G401.6 (cell line): ENCODE data around the gene PTDSS2.
"Not testable (repeated sequence)": the region's sequence is repeated elsewhere in the genome, so short reads cannot be mapped to it uniquely, and the experiment has no call there.

Experiments
- FAIRE-seq: peaks from 2 replicates; lab custom pipeline; 2012; peaks lifted over from hg19 to GRCh38; lab: Jason Lieb, UNC

The PTDSS2 gene

DNA sequence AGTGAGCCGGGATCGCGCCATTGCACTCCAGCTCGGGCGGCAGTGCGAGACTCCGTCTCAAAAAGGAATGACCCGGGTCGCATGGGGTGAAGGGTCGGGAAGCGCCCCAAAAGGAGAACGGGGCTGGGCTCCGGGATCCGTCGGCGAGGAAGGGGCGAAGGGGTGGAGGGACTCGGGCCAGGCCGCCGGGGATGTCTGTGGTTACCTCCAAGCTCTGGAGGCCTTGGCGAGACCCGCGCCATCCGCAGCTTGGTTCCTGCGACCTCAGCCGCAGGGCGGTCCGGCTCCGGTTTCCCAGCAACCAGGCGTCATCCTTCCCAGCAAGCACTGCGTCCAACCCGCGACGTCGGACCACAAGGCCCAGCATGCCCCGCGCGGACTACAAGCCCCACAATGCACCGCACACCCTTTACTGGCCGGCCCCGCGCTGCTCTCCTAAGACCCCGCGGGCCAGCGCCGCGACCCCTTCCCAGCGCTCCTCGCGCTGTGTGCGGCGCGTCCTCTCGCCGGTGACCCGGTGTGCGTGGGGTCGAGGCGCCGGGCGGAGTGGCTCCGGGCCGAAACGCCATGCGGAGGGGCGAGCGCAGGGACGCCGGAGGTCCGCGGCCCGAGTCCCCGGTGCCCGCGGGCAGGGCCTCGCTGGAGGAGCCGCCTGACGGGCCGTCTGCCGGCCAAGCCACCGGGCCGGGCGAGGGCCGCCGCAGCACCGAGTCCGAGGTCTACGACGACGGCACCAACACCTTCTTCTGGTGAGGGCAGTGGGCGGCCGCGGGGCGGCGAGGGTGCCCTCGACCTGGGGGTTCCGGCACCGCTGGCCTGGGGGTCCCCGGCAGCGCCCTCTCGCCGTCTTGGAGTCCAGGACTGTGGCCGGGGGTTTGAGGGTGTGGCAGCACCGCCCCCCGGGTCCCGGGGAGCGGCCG, at the start of gene PTDSS2:
PTDSS2 (plus strand) TSS at position 391 of the 920 bp plus-strand sequence; CDS start at position 568, 177 bp downstream.
- peak; percentile 95 for FAIRE-seq

DNA sequence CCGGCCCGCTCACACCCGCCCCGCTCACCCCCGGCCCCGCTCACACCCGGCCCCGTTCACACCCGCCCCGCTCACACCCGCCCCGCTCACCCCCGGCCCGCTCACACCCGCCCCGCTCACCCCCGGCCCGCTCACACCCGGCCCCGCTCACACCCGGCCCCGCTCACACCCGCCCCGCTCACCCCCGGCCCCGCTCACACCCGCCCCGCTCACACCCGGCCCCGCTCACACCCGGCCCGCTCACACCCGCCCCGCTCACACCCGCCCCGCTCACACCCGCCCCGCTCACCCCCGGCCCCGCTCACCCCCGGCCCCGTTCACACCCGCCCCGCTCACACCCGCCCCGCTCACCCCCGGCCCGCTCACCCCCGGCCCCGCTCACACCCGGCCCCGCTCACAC, 48.9 kb upstream of the PTDSS2 start:
- not testable (repeated sequence) for FAIRE-seq

DNA sequence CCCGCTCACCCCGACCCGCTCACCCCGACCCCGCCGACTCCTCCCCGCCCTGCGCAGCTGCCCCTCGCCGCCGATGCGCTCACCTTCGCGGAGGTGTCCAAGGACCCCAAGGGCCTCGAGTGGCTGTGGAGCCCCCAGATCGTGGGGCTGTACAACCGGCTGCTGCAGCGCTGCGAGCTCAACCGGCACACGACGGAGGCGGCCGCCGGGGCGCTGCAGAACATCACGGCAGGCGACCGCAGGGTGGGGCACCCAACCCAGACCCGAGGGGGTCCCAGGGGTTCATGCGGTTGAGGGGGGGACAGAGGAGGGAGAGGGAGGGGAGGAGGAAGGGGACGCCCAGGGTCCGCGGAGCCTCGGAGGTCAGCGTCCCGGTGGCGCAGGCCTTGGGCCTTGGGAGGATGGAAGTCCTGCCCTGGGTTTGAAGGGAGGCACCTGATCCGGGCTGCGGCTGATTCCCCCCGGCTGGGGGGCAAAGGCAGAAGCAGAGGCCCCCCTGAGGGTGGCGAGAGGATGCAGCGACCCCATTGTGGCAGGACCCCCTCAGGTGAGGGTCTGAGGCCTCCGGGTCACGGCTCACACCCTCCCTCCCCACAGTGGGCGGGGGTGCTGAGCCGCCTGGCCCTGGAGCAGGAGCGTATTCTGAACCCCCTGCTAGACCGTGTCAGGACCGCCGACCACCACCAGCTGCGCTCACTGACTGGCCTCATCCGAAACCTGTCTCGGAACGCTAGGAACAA, 46.9 kb upstream of the PTDSS2 start:
- no peak for FAIRE-seq

DNA sequence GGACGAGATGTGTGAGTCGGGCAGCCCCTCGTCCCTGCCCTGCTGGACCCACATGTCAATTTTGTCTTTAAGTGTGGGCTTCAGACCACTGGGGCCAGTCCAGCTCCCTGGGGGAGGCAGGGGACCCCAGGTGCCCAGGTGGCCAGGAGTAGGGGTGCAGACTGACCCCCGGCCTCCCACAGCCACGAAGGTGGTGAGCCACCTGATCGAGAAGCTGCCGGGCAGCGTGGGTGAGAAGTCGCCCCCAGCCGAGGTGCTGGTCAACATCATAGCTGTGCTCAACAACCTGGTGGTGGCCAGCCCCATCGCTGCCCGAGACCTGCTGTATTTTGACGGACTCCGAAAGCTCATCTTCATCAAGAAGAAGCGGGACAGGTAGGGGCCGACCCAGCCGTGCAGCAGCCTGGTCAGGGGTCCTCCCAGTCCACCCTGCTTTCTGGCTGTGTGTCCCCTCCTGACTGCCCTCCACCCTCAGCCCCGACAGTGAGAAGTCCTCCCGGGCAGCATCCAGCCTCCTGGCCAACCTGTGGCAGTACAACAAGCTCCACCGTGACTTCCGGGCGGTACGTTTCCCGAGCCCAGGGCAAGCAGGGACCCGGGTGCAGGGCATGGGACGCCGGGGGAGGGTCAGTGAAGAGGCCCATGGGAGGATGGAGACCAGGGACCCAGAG, 46.2 kb upstream of the PTDSS2 start:
- no peak for FAIRE-seq

DNA sequence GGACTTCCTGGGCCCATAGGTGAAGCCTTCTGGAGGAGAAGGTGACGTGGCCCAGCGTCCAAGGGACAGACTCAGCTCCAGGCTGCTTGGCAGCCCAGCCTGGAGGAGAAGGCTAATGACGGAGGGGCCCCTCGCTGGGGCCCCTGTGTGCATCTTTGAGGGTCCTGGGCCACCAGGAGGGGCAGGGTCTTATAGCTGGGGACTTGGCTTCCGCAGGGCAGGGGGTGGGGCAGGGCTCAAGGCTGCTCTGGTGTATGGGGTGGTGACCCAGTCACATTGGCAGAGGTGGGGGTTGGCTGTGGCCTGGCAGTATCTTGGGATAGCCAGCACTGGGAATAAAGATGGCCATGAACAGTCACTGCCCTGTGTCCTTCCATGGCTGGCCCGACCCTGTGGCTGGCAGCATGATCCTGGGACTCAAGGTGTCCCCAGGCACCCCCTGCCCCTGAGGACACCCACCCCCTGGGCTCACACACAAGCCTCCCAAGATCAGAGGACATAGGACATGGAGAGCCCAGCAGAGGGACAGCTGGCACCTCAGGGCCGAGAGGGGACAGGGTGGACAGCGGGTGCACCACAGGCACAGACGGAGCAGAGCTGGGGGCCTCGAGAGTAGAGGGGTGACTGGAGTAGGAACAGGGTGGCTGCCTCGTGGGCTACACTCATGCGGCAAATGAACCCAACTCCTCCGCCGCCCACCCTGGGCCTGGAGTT, 45.4 kb upstream of the PTDSS2 start:
- FAIRE-seq, result no peak

DNA sequence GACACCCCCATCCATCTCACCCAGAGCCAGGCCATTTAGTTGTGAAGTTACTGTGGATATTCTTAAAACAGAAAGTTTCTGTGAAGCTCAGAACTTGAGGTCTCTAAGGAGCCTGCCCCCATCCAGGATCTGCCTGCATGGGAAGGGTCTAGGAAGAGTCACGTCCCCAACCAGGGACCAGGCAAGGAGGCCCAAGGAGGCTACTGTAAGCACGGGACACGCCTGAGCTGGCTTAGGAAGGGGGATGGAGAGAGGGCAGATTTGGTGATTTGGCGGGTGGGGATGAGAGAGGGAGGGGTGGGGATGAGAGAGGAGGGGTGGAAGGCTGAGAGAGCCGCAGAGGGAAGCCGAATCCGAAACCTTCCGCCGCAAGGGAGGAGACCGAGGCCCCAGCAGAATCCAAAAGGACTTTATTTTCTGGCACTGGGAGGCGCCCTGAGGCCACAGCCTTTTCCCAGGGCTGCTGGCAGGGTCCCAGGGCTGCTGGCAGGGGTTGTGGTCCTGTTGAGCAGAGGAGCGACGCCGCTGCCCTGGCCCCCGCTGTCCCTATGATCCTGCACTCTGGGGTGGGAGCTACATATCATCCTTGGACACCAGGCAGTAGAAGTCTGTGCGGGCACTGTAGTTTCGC, 44.6 kb upstream of the PTDSS2 start:
- FAIRE-seq, result no peak

DNA sequence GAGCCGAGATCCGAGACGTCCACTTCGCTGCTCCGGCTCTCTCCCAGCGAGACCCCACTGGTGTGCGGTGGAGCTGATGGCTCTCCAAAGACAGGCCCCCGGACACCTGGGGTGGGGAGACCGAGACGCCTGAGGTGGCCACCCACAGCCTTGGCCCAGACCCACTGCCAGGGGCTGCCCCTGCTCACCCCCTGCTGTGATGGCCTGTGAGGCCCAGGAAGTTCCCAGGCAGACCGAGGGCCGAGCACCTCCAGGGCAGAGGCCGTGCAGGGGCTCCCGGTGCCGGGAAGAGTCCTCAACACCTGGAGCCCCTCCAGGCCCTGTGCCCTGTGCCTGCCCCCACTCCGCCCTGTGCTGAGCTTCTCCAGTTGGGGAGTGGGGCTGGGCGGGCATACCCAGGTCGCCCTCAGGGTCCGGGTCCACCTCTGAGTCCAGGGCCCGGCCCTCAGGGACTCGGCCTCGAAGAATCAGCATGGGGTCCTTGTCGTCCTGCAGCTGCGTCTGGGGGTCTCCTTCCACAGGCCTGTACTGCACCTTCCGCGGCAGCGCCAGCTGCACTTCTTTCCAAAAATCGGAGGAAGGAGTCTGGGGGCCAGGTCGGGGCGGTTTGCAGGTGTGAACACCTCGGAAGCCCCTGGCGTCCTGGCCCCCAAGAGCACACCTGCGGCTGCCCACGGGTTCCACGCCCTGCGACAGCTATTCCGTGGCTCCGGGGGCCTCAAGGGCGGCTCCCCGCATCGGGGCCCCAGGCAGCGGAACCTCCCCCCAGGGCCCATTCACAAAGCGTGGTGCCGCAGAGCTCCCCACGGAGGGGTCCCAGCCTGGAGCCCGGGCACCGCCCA, 43.9 kb upstream of the PTDSS2 start:
- no peak for FAIRE-seq

DNA sequence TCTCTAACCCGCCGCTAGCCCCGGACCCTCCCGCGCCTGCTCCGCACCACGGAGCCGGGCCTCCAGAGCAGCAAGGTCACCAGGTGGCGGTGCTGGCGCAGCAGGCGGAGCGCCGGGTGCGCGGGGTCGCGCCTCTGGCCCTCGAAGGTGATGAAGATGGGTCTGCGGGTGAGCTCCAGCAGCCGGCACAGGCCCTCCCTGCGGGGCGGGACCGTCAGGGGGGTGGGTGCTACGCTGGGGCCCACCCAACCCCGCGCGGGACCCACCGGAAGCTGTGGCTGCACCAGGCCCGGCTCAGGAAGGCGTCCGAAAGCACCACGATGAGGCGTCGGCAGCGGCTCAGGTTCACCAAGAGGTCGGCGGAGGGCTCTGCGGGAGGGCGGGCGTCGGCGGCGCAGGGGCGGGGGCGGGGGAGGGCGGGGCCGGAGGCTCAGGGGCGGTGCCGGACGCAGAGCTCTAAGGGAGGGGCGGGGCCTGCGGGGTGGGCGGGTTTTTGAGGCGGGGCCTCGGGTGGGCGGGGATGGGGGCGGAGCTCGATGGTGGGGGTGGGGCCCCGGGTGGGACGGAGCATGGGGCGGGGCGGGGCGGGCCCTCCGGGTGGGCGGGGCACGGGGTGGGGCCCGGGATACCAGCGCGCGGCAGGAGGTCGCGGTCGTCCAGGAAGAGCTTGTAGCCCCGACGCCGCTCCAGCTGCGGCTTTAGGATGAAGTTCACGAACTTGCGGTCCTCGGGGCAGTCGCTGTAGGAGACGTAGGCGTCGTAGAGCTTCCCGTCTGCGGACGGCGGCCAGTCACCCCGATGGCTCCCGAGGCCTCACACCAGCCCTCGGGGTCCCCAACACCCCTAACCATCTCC, 43.1 kb upstream of the PTDSS2 start:
- FAIRE-seq, result no peak

DNA sequence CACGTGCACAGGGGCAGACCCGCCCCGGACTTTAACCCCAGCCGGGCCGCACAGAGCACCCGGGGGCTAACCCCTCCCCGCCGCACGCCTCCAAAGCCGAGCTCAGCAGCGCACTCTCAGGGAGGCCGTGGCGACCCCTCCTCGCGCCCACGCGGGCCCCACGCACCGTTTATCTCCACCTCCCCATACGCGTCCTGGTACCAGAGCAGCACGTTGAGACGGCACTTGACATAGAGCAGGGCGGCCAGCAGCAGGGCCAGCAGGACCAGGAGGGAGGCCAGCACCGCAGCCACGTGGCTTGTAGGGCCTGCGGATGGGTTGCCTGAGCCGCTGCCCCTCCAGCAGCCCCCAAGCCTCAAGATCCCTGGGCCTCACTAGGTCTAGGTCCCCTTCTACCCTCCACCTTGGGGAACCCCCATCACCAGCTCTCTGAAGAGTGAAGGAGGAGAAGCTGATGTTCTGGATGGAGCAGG, 42.4 kb upstream of the PTDSS2 start:
- no peak for FAIRE-seq

DNA sequence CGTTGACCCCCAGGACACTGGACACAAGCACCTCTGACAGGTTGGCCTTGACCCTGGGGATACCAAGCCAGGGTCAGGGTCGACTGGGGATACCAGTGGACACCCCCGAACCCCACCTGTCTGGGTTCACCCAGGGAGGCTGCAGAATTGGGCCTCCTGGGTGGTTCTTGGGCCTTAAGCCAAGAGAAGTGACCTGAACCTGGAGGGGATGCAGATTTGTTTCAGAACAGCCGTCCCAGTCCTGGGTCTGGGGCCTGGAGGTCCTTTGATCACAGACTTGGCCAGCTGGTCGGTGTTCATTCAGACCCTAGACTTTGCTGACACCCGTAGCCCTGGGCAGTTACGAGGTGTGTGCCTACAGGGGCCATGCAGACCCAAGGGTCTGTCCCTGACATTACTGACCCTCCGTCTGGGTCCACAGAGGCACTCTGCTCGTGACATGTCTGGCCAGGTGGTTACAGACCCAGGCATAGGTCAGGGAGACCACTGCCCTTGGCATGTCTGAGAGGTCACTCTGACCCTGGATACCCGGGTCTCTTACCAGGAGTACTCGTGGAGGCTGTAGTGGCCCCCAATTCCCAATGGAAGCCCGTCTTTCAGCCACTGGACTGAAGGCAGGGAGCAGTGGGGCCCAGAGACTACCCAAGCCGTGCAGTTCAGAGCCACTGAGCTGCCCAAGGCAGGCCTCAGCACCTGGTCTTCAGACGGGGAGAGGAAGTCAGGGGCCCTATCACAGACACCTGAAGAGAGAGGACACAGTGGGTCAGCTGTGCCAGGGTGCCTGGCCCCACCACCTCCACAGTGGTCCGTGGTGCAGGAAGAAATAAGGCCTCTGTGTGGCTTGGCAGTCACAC, 41.7 kb upstream of the PTDSS2 start:
- no peak for FAIRE-seq

DNA sequence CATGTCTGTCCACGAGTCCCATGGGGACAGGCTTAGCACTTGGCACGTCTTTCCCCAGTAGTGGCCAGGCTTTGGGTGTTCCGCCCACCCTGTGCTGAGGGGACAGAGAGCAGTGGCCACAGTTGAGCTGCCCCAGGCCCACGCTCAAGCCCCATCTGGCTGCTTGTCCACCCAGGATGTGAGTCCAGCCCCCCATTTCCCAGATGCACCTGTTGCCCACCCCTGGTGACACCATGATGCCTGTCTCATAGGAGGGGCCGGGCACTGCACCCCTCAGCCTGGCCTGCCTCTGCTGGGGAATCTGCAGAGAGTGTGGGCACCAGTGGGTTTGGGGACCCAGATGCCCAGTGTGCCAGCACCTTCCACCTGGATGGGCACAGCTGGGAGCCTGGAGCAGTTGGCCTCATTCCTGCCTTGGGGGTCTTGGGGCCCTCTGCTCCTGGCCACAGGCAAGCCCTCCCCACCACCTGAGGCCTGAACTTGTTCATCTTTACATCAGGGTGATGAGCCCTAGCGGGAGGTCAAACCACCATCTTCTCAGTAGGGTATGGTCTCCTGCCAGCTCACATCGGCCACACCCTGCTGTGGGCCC, 41.0 kb upstream of the PTDSS2 start:
- no peak for FAIRE-seq

DNA sequence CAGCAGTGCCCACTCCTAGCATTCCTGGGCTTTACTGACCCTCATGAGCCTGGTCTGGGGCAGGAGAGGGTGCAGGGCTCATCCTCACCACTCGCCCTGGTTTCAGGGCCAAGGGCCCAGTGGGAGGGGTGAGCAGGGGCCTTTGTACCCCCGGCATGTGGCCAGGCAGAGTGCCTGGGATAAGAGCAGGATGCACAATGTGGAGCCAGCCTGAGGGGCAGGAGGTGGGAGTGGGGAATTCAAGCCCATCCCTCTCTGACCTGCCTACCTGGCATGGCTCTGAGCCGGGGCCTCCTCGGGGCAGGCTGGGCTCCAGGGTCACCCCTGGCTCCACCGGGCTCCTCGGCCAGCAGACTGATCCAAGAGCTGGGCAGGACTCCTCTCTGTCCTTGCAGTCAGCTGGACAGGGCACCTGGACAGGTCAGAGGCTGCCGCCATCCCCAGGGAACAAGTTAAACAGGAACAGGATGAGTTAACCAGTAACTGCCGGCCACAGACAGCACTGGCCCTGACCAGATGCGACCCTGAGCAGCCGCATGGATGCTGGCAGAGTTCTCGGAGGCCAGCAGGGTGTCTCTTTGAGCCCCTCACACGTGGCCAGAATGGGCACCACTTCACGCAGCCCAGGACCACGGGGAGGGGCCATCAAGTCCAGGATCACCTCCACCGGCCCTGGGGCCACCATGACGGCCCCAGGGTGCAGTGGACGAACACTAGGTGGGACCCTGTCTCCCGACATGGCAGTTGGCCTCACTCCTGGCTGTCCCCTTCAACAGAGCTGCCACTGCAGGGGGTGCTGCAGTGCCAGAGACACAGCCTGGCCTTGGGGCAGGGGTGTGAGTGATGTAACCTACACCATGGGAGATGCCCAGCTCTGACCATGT, 40.2 kb upstream of the PTDSS2 start:
- no peak for FAIRE-seq

DNA sequence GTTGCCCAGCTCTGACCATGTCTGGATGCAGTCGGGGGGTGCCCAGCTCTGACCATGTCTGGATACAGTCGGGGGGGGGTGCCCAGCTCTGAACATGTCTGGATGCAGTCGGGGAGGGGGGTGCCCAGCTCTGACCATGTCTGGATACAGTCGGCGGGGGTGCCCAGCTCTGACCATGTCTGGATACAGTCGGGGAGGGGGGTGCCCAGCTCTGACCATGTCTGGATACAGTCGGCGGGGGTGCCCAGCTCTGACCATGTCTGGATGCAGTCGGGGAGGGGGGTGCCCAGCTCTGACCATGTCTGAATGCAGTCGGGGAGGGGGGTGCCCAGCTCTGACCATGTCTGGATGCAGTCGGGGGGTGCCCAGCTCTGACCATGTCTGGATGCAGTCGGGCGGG, 39.4 kb upstream of the PTDSS2 start:
- FAIRE-seq, result not testable (repeated sequence)

DNA sequence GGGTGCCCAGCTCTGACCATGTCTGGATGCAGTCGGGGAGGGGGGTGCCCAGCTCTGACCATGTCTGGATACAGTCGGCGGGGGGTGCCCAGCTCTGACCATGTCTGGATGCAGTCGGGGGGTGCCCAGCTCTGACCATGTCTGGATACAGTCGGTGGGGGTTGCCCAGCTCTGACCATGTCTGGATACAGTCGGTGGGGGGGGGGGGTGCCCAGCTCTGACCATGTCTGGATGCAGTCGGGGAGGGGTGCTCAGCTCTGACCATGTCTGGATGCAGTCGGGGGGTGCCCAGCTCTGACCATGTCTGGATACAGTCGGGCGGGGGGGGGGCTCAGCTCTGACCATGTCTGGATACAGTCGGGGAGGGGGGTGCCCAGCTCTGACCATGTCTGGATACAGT, 38.6 kb upstream of the PTDSS2 start:
- FAIRE-seq, result not testable (repeated sequence)

DNA sequence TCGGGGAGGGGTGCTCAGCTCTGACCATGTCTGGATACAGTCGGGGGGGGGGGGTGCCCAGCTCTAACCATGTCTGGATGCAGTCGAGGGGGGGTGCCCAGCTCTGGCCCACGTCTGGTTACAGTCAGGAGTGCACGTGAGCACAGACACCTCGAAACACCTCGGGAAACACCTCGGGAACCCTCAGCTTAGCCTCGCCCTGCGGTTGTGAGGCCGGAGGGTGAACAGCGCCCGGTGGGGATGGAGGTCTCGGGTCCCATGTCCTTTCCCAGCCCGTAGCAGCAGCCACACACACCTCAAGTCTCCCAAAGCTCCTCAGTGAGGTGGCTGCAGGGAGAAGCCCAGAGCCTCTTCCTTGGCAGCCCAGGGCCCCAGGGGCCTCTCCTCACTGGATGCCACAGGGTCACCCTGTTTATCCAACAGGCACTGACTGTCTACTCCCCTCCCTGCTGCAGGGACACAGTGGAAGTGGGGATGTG, 37.4 kb upstream of the PTDSS2 start:
- no peak for FAIRE-seq

DNA sequence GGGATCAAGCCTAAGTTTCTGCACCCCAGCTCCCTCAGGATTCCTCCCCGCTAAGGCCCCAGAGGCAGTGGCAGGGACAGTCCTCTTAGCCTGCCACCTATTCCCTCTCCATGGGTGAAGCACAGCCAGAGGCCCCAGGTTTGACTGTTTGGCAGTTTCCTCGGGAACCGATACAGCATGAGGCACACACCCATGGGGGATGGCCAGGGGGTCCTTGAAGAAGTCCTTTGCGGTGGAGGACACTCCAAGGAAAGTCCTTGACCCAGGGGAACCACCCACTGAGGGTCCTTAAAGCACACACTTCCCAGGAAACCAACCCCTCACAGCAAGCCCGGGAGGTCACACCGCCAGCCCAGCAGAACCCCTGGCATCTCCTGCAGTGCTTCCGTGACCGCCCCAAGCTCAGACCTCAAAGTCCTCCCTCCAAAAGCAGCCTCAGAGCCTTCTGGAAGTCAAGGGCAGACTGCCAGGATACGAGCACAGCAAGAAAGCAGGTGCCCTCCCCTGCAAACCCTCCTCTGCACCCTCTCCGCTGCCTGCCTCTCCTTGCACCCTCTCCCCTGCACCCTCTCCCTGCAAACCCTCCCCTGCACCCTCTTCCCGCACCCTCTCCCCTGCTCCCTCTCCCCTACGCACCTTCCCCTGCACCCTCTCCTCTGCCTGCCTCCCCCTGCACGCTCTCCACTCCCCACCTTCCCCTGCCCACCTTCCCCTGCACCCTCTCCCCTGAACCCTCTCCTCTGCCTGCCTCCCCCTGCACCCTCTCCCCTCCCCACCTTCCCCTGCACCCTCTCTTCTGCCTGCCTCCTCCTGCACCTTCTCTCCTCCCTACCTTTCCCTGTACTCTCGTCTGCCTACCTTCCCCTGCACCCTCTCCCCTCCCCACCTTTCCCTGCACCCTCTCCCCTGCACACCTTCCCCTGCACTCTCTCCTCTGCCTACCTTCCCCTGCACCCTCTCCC, 36.7 kb upstream of the PTDSS2 start:
- no peak for FAIRE-seq
